ENCODE results near the gene C6orf52. TPM values are rescaled to one million over a fixed set of nuclear protein-coding genes. Genes with fewer than 3 reads are reported as not detected.
"Not testable (repeated sequence)": the region's sequence is repeated elsewhere in the genome, so short reads cannot be mapped to it uniquely, and the experiment has no call there.

C6orf52 gene
- total and polyA plus RNA-seq, 7 experiments from 2014 or later: 1.1 to 1.9 (median 1.2) TPM; not detected in 3

DNA sequence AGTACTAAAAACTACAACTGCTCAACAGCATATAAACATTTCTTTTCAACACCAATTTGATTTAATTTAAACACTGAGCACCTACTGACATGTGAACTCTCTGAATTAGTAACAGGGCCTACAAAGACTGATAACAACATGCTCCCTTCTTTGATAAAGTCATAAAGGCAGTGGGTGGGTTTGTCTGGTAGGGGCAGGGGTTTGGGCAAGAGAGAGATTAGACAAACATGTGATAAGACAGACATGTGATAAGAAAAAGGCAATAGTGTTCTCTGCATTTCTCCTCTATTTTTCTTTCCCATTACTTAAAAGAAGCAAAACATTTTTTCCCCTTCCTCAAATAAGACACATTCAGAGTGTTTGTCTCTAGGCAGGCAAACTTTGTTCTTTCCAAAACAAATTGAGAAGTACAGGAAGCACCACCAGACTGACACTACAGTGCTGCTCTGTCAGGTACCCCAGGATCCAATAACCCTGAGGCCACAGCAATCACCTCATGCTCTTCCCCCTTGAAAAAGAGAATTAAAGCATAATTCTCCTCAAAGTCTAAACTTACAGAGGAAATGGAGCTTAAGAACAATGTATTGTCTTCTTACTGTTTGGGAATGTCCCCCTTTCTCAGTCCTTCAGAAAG is 11.9 kb downstream of the C6orf52 start:
- peak overlapping the region in 1 of 10 donors; percentile 17 for H3K4me3 Mint-ChIP-seq
- ATAC-seq (no peak), DNase-seq (no peak)
- intact Hi-C loops (cut with micrococcal nuclease): no loop called here
- H3K4me1 Mint-ChIP-seq: peaks cover 0 to 39% (median 16%) of the 10 kb centered on the region in 7 donors
- no peaks in the 10 kb centered on the region for H3K36me3 ChIP-seq (ENCODE audit: control insufficient read depth in 2 of 3, insufficient read depth in 3 of 3, low read length in 3 of 3)
- peak overlapping the region; percentile 1 to 87 (median 68) for H3K27ac Mint-ChIP-seq
- CTCF ChIA-PET: no interaction called here
- H3K27me3 Mint-ChIP-seq: peaks cover under 1 to 13% (median 5%) of the 10 kb centered on the region in 5 donors
- POLR2A ChIA-PET: no interaction called here
- no peaks in the 10 kb centered on the region for H3K9me3 ChIP-seq (ENCODE audit: control insufficient read depth in 2 of 3, low read length in 3 of 3)
- no peaks in the 10 kb centered on the region for H3K4me1 ChIP-seq (ENCODE audit: control insufficient read depth in 2 of 2, insufficient read depth in 2 of 2, low read length in 2 of 2)
- H3K27me3 ChIP-seq (ENCODE audit: control insufficient read depth in 2 of 2, insufficient read depth in 2 of 2, low read length in 2 of 2): no peaks in the 10 kb centered on the region
- H3K27ac ChIP-seq (ENCODE audit: low read depth, low read length): no peak overlapping the region
- H3K36me3 Mint-ChIP-seq: peaks cover 0 to 4% (median 0%) of the 10 kb centered on the region in 5 donors
- peaks cover 0 to 3% (median 0%) of the 10 kb centered on the region in 11 donors for H3K9me3 Mint-ChIP-seq
- H3K4me3 ChIP-seq (ENCODE audit: low read length): no peak overlapping the region

DNA sequence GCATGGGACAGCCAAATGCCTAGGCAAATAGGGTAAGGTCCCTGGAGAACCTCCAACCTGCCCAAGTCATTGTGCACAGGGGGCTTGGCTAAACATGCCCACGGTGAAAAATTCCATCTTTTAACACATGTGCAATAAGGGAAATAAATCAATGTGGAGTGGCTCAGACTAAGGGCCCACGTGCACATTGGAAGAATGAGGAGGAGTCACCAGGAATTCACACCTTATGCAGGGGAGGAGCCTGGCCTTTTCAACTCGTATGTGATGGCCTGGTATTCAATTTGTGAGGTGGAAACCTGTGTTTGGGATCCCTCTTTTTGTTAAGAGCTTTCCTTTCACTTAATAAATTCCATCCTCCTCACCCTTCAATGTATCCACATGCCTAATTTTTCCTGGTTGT is 12.6 kb downstream of the C6orf52 start:
- Mint-ChIP-seq H3K27ac (peak overlapping the region in 3 of 9 donors; percentile 1 to 80 (median 33)), H3K4me3 (no peak overlapping the region), H3K27me3 (peaks cover 3 to 13% (median 5%) of the 10 kb centered on the region in 5 donors), H3K9me3 (peaks cover 0 to 4% (median 0%) of the 10 kb centered on the region in 11 donors), H3K4me1 (peaks cover 0 to 39% (median 16%) of the 10 kb centered on the region in 7 donors), H3K36me3 (peaks cover 0 to 4% (median 1%) of the 10 kb centered on the region in 5 donors)
- POLR2A ChIA-PET: no interaction called here
- intact Hi-C loops (cut with micrococcal nuclease): no loop called here
- CTCF ChIA-PET: no interaction called here
- ATAC-seq (no peak), DNase-seq (no peak)
- no peaks in the 10 kb centered on the region for H3K27me3 ChIP-seq (ENCODE audit: control insufficient read depth in 2 of 2, insufficient read depth in 2 of 2, low read length in 2 of 2)
- no peaks in the 10 kb centered on the region for H3K36me3 ChIP-seq (ENCODE audit: control insufficient read depth in 2 of 3, insufficient read depth in 3 of 3, low read length in 3 of 3)
- no peaks in the 10 kb centered on the region for H3K4me1 ChIP-seq (ENCODE audit: control insufficient read depth in 2 of 2, insufficient read depth in 2 of 2, low read length in 2 of 2)
- no peaks in the 10 kb centered on the region for H3K9me3 ChIP-seq (ENCODE audit: control insufficient read depth in 2 of 3, low read length in 3 of 3)
- no peak overlapping the region for H3K27ac ChIP-seq (ENCODE audit: low read depth, low read length)
- no peak overlapping the region for H3K4me3 ChIP-seq (ENCODE audit: low read length)

DNA sequence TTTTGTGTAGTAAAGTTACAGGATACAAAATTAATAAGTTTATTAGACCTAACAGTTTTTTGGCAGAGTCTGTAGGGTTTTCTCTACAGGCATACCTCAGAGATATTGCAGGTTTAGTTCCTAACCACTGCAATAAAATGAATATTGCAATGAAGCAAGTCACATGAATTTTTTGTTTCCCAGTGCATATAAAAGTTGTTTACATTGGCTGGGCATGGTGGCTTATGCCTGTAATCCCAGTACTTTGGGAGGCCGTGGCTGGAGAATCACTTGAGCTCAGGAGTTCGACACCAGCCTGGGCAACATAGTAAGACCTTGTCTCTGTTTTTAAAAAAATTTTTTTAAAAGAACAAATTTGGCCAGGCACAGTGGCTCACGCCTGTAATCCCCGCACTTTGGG is 16.0 kb downstream of the C6orf52 start:
- DNase-seq (no peak), ATAC-seq (no peak)
- Mint-ChIP-seq H3K36me3 (peaks cover 0 to 5% (median 1%) of the 10 kb centered on the region in 5 donors), H3K27me3 (peaks cover 0 to 5% (median 0%) of the 10 kb centered on the region in 5 donors), H3K4me1 (peaks cover 0 to 17% (median 10%) of the 10 kb centered on the region in 7 donors), H3K9me3 (peaks cover 0 to 6% (median 0%) of the 10 kb centered on the region in 11 donors), H3K27ac (no peak overlapping the region), H3K4me3 (no peak overlapping the region)
- POLR2A ChIA-PET: no interaction called here
- Histone ChIP-seq H3K4me1 (ENCODE audit: control insufficient read depth in 2 of 2, insufficient read depth in 2 of 2, low read length in 2 of 2) (no peaks in the 10 kb centered on the region), H3K36me3 (ENCODE audit: control insufficient read depth in 2 of 3, insufficient read depth in 3 of 3, low read length in 3 of 3) (no peaks in the 10 kb centered on the region), H3K4me3 (ENCODE audit: low read length) (no peak overlapping the region), H3K27ac (ENCODE audit: low read depth, low read length) (no peak overlapping the region), H3K9me3 (ENCODE audit: control insufficient read depth in 2 of 3, low read length in 3 of 3) (no peaks in the 10 kb centered on the region), H3K27me3 (ENCODE audit: control insufficient read depth in 2 of 2, insufficient read depth in 2 of 2, low read length in 2 of 2) (no peaks in the 10 kb centered on the region)
- CTCF ChIA-PET: no interaction called here
- intact Hi-C loops (cut with micrococcal nuclease): no loop called here

DNA sequence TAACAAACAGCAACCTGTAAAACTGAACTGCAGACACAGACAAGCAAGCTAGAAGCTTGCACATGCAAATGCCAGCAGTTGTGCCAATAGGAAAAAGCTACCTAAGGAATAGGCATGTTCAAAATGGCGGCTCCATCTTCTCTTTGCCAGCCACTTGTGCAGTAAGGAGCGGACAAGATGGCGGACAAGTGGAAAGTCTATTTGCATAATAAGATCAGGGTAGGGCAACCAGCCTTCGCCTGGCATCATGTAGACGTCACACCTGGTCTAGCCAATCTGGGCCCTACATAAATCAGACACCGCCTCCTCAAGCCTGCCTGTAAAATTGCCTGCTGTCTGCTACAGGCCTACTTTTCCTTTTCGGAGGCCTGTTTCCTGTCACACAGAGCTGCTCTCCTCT is 18.0 kb downstream of the C6orf52 start:
- Histone ChIP-seq H3K27ac (ENCODE audit: low read depth, low read length) (no peak overlapping the region), H3K9me3 (ENCODE audit: control insufficient read depth in 2 of 3, low read length in 3 of 3) (no peaks in the 10 kb centered on the region), H3K36me3 (ENCODE audit: control insufficient read depth in 2 of 3, insufficient read depth in 3 of 3, low read length in 3 of 3) (no peaks in the 10 kb centered on the region), H3K4me3 (ENCODE audit: low read length) (no peak overlapping the region), H3K27me3 (ENCODE audit: control insufficient read depth in 2 of 2, insufficient read depth in 2 of 2, low read length in 2 of 2) (no peaks in the 10 kb centered on the region), H3K4me1 (ENCODE audit: control insufficient read depth in 2 of 2, insufficient read depth in 2 of 2, low read length in 2 of 2) (no peaks in the 10 kb centered on the region)
- intact Hi-C loops (cut with micrococcal nuclease): no loop called here
- ChIA-PET POLR2A (no interaction called here), CTCF (no interaction called here)
- Mint-ChIP-seq H3K27me3 (peaks cover 0 to 8% (median 5%) of the 10 kb centered on the region in 5 donors), H3K4me1 (peaks cover 0 to 1% (median 0%) of the 10 kb centered on the region in 7 donors), H3K9me3 (peaks cover 0 to 5% (median 0%) of the 10 kb centered on the region in 11 donors), H3K27ac (no peak overlapping the region), H3K4me3 (no peak overlapping the region), H3K36me3 (peaks cover 0 to 5% (median 0%) of the 10 kb centered on the region in 5 donors)
- DNase-seq (no peak), ATAC-seq (no peak)

DNA sequence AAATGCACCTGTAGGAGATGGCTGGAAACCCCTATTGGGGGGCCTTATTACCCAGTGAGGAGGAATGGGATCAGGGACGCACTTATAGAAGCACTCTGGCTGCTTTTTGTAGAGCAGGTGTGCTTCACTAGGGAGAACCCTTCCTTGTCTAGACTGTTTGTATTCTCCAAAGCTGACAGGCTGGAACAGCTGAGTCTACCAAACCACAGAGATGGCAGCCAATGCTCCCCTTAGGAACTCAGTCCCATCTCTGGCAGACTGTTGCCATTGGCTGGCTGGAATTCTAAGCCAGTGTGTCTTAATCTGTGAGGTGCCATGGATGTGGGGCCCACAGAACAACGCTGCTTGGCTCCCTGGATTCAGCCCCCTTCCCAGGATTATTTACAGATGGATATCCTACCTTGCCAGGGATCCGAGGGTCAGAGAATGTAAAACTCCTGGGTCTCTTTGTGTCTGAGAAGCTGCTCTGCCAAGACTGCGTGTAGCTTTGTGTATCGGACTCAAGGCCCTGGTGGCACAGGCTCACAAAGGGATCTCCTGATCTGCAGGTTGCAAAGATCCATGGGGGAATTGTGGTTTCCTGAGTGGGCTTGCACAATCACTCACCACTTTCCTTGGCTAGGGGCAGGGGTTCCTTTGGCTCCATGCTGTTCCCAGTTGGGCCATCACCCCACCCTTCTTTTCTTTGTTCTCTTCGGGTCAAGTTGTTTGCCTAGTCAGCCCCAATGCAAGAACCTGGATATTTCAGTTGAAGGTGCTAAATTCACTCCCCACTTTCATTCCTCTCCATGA is 26.1 kb downstream of the C6orf52 start:
- Mint-ChIP-seq H3K27ac (no peak overlapping the region), H3K4me1 (no peaks in the 10 kb centered on the region), H3K9me3 (peaks cover 1 to 18% (median 8%) of the 10 kb centered on the region in 11 donors), H3K4me3 (no peak overlapping the region), H3K36me3 (peaks cover 0 to 6% (median 4%) of the 10 kb centered on the region in 5 donors), H3K27me3 (peaks cover 12 to 46% (median 15%) of the 10 kb centered on the region in 5 donors)
- POLR2A ChIA-PET: no interaction called here
- Histone ChIP-seq H3K9me3 (ENCODE audit: control insufficient read depth in 2 of 3, low read length in 3 of 3) (no peaks in the 10 kb centered on the region), H3K4me3 (ENCODE audit: low read length) (no peak overlapping the region), H3K27me3 (ENCODE audit: control insufficient read depth in 2 of 2, insufficient read depth in 2 of 2, low read length in 2 of 2) (peaks cover 0 to 7% of the 10 kb centered on the region in 2 donors), H3K27ac (ENCODE audit: low read depth, low read length) (no peak overlapping the region), H3K36me3 (ENCODE audit: control insufficient read depth in 2 of 3, insufficient read depth in 3 of 3, low read length in 3 of 3) (no peaks in the 10 kb centered on the region), H3K4me1 (ENCODE audit: control insufficient read depth in 2 of 2, insufficient read depth in 2 of 2, low read length in 2 of 2) (no peaks in the 10 kb centered on the region)
- CTCF ChIA-PET: no interaction called here
- intact Hi-C loops (cut with micrococcal nuclease): no loop called here
- DNase-seq (no peak), ATAC-seq (no peak)

DNA sequence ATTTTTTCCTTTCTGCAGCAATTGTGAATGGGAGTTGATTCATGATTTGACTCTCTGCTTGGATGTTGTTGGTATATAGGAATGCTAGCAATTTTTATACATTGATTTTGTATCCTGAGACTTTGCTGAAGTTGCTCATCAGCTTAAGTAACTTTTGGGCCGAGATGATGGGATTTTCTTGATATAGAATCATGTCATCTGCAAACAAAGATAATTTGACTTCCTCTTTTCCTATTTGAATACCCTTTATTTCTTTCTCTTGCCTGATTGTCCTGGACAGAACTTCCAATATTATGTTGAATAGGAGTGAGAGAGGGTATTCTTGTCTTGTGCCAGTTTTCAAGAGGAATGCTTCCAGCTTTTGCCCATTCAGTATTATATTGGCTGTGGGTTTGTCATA is 28.8 kb downstream of the C6orf52 start:
- H3K36me3 ChIP-seq (ENCODE audit: control insufficient read depth in 2 of 3, insufficient read depth in 3 of 3, low read length in 3 of 3); H3K36me3 Mint-ChIP-seq; DNase-seq; ATAC-seq; H3K4me3 Mint-ChIP-seq; H3K27ac ChIP-seq (ENCODE audit: low read depth, low read length); H3K27ac Mint-ChIP-seq; H3K27me3 ChIP-seq (ENCODE audit: control insufficient read depth in 2 of 2, insufficient read depth in 2 of 2, low read length in 2 of 2); H3K4me1 Mint-ChIP-seq; H3K4me3 ChIP-seq (ENCODE audit: low read length); H3K4me1 ChIP-seq (ENCODE audit: control insufficient read depth in 2 of 2, insufficient read depth in 2 of 2, low read length in 2 of 2); POLR2A ChIA-PET; H3K9me3 ChIP-seq (ENCODE audit: control insufficient read depth in 2 of 3, low read length in 3 of 3); intact Hi-C loops (cut with micrococcal nuclease): not testable (repeated sequence)
- H3K9me3 Mint-ChIP-seq: peaks cover 1 to 18% (median 8%) of the 10 kb centered on the region in 11 donors
- H3K27me3 Mint-ChIP-seq: peaks cover 10 to 38% (median 15%) of the 10 kb centered on the region in 5 donors
- CTCF ChIA-PET: interaction anchor here (0.6 kb wide), 1 partner anchor 386 kb away, joined by 3 read pairs; no protein-coding TSS in a partner anchor

All from naive thymus-derived CD4-positive, alpha-beta T cell (primary cell).